ENCODE data around the gene LPA.
"Not testable (repeated sequence)": the region's sequence is repeated elsewhere in the genome, so short reads cannot be mapped to it uniquely, and the experiment has no call there.

Gene LPA

DNA sequence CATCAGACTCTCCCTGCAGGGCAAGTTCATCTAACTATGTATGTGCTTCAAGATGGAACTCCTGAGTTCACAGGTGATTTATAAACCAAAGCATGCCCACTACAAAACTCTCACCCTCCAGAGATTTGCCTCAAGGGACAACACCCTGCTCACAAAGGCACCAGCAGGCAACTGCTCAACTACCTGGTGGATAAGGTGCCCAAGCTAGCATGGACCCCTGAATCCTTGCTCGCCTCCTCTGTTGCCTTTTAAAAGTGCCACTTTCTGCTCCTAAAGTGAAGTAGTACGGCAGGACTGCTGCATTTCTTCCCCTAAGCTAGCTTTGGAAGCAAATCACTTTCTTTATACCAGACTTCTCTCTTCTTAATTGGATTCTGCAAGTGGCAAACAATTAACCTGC lies 1.2 kb downstream of the LPA start:
- no peak for DNase-seq

DNA sequence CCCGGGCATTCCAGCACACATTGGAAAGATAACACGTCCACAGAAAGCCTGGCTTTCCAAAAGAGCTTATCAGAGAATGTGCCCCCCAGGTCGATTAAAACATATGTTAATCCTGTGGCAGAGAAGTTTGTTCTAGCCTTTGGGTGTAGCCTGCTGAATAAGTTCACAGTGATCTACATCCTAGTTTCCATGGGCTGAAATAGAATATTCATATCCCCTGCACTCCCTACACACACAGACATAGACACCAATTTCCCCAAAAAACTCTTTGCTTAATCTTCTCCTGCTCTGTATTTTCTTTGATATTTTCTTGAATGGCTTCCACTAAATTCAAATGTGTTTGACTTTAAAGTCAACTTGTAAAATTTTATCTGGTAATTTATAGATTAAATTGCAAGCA lies 1.6 kb downstream of the LPA start:
- DNase-seq = no peak

DNA sequence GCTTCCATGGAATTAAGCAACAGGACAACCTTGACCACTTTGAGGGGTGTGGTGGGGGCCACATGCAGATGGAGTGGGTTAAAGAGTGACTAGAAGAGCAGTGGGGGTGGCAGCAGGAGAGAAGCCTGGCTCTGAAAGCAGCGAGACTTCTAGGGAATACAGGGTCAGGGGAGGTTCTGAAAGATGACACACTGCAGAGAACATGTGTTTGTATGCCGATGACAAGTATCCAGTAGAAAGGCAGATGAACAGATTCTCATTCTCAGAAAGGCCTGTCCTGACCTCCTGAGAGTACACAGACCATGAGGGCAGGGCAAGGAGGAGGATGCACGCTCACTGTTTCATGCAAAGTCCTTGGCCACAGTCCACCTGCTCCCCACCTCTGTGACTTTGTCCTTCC lies 2.9 kb downstream of the LPA start:
- DNase-seq = no peak

DNA sequence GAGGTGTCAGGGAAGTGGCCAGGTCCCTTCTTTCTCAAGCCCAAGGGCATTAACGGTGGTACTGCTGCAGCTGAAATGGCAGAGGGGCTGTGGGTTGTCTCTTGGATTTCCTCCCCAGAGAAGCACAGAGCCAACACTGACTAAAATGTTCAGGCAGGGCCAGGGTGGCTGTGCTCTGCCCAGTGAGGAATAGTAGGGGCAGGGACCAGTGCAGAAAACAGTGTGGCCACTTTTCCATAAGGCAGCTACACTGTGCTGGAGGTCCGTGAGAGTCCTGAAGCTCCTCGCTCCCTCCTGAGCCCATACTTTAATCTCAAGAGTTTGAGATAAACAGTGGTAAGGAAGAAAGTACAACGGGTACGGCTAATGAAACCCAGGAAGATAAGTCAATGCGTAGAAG lies 4.5 kb downstream of the LPA start:
- no peak for DNase-seq

DNA sequence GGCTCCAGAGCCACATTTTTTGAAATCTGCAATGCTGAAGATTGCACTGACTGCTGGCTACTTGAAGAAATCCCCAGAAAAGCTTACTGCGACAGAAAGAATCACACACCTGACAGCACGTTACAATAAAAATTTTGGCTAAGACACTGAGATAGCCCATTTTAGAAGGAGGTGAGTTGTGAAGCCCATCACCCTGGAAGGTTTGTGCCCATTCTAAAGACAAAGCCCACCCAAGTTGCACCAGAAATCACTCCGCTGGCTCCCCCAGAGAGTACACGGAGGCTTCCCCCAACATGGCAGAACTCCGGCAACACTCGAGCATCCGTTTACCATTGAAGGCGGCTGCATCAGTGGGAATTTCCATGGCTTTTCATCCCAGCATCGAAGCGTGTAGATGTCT lies 29.4 kb downstream of the LPA start:
- no peak for DNase-seq

DNA sequence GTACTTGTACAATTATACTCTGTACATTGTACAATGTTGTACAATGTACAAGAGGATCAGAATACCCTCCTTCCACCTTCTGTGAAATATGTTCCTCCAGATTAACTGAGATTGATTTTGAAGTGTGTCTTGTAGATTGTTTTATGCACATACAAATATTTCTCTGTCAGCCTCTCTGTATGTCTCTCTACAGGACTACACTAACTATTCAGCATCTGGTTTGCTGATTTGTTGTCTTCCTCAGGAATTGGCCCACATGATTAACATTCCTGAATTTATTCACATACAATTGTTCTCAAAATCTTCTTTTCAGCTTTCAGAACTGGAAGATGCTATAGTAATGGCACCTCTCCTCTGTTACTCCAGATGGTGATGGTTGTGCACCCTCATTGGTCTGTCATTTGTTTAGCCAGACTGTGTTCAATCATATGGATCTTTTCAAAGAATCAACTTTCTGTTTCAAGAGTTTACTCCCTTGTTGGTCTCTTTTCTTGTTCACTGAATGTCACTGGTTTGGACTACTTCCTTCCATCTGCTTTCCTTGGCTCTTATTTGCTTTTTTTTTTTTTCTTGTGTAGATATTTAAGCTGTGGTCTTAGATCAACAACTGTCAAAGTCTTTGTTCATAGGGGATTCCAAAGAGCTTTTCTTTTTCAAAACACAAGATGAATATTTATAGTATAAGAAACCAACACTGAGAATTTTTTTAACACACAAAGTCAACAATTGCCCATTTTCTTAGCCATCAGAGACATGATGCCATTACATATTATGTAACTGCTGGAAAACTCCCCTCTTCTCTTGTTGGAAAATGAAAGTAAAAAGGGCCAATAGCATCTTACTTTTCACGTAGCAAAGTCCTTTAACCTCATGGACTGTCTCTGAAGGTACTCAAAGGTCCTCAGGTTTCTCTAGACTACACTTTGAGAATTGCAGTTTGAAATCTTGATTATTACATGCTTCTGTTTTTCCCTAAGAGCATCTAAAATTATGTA lies 67.9 kb downstream of the LPA start:
- DNase-seq = no peak

DNA sequence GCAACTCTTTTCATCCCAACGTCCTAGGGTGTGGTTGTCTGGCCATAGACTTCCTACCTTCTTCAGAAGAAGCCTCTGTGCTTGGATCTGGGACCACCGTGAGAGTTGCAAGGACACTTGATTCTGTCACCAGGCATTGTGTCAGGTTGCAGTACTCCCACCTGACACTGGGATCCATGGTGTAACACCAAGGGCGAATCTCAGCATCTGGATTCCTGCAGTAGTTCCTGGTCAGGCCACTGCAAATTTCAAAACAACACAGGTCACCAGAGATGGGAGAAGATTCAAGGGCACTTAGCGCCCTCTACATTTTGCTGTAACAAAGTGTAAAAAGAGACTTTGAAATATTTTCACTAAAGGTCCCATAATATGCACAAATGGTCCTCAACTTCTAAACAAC lies 68.8 kb downstream of the LPA start:
- DNase-seq = not testable (repeated sequence)

DNA sequence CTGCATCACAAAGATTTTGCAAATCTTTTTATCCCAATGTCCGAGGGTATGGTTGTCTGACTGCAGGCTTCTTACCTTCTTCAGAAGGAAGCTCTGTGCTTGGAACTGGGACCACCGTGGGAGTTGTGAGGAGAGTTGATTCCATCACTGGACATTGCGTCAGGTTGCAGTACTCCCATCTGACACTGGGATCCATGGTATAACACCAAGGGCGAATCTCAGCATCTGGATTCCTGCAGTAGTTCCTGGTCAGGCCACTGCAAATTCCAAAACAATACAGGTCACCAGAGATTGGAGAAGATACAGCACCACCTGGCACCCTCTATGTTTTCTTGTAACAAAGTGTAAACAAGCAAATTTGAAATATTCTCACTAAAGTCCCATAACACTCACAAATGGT lies 77.7 kb downstream of the LPA start:
- DNase-seq = no peak

DNA sequence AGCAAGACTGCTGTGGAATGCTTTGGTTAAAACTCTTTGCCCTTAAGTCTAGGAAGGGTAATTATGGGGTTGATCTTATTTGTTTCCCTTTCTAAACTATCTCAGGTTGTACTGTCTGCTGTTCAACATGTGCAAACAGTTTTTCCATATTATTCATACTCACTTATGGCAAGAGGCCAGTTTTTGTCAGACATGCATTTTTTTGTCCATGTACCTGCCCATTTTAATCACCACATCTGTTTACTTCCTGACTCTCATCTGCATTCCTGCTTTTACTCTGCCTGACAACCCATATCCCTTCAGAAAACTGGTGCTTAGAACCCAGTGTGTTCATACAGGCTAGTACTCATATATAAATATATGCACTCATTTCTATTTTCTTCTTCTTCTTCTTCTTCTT lies 80.3 kb downstream of the LPA start:
- DNase-seq = no peak

DNA sequence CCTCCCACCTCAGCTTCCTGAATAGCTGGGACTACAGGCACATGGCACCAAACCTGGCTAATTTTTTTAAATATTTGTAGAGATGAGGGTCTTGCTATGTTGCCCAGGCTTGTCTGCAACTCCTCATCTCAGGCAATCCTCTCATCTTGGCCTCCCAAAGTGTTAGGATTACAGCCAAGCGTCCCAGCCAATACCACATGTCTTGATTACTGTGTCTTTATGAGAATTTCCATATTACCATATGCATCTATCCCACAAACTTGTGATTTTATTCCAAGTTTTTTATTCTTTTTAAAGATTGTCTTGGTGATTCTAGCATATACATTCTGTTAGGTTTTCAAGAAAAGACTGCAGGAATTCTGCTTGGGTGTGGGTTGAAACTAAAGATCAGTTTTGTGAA lies 82.7 kb downstream of the LPA start:
- no peak for DNase-seq

DNA sequence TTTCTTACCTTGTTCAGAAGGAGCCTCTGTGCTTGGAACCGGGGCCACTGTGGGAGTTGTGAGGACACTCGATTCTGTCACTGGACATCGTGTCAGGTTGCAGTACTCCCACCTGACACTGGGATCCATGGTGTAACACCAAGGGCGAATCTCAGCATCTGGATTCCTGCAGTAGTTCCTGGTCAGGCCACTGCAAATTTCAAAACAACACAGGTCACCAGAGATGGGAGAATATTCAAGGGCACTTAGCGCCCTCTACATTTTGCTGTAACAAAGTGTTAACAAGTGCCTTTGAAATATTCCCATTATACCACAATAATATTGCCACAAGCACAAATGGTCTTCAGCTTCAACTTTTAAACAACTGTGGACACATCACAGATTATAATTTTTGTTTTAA lies 85.6 kb downstream of the LPA start:
- not testable (repeated sequence) for DNase-seq

DNA sequence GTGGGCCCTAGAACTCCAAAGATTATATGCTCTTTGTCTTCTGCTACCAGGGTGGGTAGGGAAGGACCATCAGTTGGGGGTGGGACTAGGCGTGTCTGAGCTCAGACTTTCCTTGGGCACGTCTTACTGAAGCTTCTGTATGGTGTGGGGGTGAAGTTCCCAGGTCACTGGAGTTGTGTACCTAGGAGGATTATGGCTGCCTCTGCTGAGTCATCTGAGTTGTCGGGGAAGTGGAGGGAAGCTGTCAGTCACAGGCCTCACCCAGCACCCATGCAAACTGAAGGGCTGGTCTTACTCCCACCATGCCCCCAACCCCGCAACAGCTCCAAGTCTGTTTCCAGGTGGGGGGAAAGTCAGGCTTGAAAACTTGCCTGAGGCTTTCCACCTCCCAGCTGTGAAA lies 90.1 kb downstream of the LPA start:
- DNase-seq = no peak

DNA sequence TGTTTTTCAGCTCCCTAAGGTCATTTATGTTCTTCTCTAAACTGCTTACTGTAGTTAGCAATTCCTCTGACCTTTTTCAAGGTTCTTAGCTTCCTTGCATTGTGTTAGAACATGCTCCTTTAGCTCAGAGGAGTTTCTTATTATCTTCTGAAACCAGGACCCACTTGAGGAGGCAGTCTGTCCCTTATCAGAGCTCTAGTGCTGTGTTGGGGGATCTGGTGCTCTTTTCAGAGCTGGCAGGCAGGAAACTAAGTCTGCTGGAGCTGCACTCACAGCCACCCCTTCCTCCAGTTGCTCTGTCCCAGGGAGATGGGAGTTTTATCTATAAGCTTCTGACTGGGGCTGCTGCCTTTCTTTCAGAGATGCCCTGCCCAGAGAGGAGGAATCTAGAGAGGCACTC lies 92.9 kb downstream of the LPA start:
- DNase-seq = not testable (repeated sequence)

DNA sequence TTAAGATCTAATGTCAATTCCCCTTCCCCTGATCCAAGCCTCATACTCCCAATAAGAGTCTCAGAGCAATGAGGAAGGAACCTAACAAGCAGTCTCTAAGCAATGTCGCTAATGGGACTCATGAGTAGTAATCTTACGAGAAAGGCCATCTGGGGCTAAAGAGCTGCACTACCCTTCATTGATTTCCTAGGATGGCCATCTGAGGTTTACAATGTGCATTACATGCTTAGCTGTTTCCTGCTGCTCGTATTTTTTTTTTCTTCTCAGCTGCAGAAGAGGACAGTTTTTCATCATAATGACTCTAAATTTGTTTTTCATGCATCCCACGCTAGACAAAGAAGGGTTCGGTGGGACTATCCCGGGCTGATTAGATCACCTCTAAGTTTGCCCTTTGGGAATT lies 119.3 kb downstream of the LPA start:
- DNase-seq = no peak

DNA sequence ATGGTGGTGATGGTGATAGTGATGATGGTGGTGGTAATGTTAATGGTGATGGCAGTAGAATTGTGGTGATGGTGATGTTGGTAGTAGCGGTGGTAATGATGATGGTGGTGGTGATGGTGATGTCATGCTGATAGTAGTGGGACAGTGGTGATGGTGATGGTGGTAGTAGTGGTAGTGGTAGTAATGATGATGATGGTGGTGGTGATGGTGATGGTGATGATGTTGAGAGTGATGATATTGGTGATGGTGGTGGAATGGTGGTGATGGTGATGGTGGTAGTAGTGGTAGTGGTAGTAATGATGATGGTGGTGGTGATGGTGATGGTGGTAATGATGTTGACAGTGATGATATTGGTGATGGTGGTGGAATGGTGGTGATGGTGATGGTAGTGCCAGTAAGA lies 128.8 kb downstream of the LPA start:
- no peak for DNase-seq

DNA sequence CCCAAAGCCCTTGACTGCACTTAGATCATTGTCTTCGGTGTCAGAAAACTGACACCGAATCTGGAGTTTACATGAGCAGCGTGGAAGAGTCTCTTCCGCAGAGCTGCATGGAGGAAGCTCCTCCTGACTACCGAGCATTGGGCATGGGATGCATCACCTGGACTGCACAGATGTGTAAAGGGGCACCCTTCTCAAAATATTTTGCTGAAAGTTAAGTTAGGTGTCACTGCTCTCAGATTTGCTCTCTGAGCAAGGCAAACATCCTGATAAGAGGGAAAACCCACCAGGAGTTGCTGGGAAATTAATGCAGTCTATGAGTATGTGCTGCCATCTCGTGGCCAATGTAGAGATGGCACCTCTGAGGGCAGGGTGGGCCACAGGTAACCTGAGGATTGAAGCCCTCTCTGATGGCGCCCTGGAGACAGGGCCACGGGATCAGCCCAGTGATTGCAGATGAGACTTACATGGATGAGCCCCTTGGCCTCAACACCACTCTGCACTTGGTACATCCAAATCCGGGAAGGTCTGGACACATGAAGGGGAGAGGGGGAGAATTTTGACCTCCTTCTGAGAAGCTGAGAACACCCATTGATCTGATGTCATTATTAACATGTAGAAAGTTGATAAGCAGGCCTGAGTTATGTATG lies 129.9 kb downstream of the LPA start:
- peak; percentile 4 for DNase-seq

DNA sequence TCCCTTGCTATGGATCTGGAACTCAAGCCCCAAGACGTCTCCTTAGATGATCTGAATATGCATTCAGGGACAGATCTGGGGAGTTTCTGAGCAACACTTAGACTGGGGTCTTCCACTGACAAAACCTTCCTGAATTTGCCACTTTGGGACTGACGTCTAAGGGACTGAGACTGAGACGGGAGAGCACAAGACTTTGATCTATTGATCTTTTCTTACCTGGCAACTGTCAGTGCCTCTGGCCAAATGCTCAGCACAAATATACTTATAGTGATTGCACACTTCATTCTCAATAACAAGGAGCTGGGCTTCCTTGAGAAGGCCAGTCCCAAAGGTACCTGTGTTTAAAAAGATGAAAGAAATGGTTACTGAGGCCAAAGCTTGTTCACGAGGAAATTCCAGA lies 131.8 kb downstream of the LPA start:
- no peak for DNase-seq

DNA sequence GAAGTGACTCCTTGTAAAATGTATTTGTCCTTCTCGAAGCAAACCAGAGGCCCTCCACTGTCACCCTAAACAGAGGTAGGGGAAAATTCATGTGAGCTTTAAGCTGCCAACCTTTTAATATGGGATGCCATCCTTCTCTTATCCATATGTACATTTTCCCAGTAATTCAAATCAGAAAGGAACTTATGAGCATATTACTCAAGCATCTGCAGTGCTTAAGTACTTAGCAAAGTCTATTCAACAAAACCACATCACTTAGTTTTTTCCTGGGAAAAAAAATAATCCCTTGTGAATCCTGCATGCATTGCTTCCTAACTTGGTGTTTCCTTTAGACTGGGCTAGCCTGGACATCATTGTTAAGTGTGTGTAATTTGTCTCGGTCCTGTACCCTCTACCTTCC lies 132.2 kb downstream of the LPA start:
- DNase-seq = no peak

DNA sequence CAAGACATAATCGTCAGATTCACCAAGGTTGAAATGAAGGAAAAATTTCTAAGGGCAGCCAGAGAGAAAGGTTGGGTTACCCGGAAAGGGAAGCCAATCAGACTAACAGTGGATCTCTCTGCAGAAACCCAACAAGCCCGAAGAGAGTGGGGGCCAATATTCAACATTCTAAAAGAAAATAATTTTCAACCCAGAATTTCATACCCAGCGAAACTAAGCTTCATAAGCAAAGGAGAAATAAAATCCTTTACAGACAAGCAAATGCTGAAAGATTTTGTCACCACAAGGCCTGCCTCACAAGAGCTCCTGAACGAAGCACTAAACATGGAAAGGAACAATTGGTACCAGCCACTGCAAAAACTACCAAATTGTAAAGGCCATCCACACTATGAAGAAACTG lies 134.6 kb downstream of the LPA start:
- not testable (repeated sequence) for DNase-seq

DNA sequence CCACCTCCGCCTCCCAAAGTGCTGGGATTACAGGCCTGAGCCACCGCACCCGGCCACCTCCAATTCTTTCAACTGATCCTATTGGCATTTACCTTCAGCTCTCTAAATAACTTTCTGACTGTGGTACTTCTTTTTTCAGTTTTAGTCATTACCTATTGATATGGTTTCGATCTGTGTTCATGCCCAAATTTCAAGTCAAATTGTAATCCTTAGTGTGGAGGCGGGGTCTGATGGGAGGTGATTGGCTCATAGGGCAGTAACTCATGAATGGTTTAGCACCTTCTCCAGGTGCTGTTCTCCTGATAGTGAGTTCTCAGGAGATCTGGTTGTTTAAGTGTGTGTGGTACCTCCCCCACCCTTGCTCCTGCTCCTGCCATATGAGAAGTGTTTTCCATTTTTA lies 140.9 kb downstream of the LPA start:
- no peak for DNase-seq

DNA sequence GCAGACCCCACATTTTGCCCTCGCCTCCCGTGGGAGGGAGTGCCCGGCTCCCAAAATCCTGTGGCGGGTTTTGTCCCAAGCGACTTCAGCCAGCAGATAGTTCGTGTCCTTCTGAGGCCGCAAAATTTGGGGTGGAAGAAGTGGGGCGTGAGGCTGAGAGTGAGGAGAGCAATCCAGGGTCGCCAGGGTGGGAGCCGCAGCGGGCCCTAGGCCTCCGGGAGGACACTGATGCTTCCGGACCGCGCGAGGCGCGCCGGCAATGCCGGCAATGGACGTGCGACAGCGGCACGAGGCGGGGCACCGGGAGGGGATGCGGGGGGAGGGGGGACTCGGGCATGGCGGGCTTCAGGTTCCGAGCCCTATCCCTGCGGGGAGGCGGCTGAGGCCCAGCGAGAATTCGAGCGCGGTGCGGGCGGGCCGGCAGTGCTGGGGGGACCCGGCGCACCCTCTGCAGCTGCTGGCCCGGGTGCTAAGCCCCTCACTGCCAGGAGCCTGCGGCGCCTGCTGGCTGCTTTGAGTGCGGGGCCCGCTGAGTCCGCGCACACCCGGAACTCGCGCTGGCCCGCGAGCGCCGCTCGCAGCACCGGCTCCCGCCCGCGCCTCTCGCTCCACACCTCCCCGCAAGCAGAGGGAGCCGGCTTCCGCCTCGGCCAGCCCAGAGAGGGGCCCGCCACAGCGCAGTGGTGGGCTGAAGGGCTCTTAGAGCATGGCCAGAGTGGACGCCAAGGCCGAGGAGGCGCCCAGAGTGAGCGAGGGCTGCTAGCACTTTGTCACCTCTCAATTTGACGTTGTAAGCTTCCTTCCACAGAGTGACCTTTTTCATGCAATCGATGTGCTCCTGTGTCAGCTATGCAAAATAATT lies 143.8 kb downstream of the LPA start:
- peak; percentile 61 for DNase-seq

DNA sequence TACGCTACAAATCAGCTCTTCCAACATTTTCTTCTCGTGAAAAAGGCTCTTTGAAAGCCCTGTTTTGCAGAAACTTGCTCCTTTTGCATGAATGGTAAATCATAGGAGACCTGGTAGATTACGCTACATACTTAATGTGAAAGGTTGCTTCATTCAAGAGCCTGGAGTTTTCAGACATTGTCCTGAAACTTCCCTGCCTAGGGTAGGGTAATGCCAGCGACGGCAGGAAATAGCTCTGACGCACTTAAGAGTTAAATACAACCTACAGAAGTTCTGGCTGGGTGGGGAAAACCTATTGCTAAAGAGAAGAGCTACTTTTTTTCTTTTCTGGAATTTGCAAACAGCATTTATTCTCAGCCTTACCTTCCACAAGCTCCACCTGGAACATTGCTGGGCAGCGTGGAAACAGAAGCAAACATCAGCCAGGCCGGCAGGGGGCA lies 144.5 kb downstream of the LPA start:
- no peak for DNase-seq

DNA sequence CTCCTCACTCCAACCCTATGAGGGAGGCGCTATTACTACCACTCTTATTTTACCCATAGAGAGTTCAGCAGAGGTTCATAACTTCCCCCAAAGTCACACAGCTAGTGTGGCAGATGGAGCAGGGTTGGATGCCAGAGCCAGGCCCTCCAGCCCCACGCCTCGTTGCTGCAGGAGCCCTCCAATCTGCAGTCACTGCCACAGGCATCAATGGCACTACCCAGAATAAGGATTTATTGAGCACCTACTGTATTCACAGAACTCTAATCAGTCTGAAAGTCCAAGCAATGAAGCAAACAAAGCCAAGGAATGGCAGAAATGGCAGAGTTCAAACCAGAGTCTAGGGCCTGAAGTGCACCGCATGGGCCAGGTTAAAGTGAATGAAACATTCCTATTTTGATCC lies 144.9 kb downstream of the LPA start:
- DNase-seq = no peak

Data from NCI-H2171 treated with DMSO at 0.1 percent for 48 hours (cell line).